Pulmonary artery endothelial cell (primary cell): ENCODE measurements around the gene TOR1AIP1. TPM values are rescaled to one million over a fixed set of nuclear protein-coding genes. Genes with fewer than 3 reads are reported as not detected.
"Not testable (repeated sequence)": the region's sequence is repeated elsewhere in the genome, so short reads cannot be mapped to it uniquely, and the experiment has no call there.

Experiments
- DNase-seq: peaks from one replicate; pipeline ENCODE4 v3.0.0-alpha.2; 2011; ENCODE audit warnings: low read depth, low spot score
- total RNA-seq: library from RNA; depleted of rRNA; stranded (reverse); fragments of >200 nt; gene quantifications from 2 replicates; pipeline ENCODE4 v1.2.3, GENCODE V29; 2014

The TOR1AIP1 gene
- total RNA-seq, 1 donor from 2014 or later = 24.5 TPM

DNA sequence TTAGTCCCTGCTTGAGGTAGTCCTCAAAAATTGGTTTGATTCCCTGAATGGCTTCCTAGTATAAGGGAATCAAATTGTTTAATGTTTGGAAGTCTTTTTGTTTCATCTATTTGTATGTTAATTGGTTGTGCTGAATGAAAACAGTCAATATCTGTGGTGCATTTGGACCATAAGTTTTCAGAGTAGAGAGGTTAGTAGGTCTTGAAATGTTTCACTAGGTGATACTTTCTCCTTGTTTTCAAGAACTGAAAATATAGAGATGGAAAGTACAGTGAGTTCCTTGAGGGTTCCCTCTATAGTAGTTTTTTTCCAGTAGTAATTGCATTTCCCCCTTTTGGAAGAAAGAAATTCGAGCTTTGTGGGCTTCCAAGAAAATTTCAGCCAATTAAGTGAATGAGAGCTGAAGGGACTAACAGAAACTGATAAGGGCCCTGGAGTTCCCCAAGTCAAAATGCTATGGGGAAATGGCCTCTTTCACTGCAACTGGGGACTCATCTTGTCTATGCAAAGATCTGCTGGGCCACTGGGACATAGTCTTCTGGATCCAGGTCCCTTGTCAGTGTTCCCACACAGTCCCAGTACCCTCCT is 53.9 kb downstream of the TOR1AIP1 start:
- no peak for DNase-seq

DNA sequence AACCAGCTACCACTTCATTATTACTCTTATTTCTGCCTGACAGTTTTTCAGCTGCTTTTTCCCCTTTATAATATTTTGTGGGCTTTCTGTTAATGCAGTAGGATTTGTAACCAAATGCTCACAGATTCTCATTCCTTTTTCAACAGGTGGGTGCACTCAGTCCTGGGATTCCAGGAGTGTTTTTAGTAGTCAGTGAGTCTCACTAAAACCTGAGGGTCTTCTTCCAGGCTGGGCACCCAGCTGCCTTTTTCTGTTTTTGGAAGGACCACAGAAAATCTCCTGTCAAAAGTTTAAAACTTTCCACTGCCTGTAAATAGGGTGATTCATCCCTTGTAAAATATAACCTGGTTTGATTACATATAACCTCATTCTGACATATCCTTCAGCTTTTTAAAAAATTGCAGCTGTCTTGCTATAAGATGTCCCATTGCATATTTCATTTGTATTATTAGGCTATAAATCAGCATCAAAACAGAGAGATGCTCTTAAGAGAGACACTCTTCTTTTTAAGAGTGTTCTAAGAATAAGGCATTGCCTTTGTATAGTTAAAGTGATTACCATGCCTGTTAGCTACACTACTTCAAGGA is 55.7 kb downstream of the TOR1AIP1 start:
- DNase-seq = no peak

DNA sequence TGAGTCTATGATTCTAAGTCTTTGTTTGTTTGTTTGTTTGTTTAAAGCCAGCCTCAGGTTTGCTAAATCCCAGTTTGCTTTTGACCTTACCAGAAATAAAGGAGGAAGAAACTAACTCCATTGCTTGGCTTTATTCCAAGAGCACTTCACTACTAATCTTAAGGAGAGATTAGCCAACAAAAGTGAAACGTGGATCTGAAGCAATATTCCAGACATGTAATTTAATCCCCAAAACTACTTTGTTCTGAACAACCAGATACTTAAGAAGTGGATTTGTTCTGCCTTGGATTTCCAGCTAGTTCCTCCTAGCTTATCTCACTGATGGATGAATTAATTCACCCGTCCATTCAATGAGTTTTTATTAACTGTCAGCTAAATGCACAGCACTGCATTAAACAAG is 56.7 kb downstream of the TOR1AIP1 start:
- DNase-seq = no peak

DNA sequence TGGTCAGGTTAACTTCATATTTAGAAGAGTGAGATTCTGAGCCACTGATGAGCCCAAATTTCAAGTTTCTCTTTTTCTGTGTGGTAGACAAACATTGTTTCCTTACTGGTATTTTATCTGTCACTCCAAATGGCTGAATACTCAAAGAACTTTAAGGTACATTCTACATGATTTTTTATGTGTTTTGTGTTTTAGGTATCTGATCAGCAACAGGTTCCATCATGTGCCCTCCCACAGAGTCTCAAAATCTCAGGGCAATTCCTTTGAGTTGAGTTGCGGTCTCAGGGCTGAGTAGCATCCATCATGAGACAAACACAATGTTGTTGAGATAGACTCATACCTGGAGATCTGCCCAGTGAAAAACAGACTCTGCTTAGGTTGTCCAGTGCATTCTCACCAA is 57.9 kb downstream of the TOR1AIP1 start:
- DNase-seq = no peak

DNA sequence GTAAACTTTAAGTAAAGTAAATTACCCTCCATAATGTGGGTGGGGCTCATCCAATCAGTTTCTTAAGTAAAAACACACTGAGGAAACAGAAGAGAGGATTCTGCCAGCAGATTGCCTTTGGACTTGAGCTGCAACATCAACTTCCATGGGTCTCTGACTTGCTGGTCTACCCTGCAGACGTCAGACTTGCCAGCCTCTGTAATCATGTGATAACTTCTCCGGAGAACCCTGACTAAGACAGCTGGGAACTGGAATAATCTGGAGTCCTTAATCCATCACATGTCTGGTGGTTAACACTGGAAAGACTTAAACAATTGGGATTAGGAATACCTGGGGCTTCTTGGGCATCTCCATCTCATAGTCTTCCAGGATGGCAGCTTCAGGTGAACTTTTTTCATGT is 59.4 kb downstream of the TOR1AIP1 start:
- DNase-seq = no peak

DNA sequence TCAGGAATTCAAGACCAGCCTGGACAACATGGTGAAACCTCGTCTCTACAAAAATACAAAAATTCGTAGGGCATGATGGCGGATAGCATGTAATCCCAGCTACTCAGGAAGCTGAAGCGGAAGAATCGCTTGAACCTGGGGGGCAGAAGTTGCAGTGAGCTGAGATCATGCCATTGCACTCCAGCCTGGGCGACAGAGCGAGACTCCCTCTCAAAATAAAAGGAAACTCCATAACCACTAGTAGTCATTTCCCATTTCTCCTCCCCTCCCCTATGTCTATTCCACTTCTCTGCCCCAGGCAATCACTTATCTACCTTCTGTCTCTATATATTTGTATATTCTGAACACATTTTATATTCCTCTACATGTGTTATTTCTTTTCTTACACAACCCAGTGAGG is 68.6 kb downstream of the TOR1AIP1 start:
- DNase-seq = no peak

DNA sequence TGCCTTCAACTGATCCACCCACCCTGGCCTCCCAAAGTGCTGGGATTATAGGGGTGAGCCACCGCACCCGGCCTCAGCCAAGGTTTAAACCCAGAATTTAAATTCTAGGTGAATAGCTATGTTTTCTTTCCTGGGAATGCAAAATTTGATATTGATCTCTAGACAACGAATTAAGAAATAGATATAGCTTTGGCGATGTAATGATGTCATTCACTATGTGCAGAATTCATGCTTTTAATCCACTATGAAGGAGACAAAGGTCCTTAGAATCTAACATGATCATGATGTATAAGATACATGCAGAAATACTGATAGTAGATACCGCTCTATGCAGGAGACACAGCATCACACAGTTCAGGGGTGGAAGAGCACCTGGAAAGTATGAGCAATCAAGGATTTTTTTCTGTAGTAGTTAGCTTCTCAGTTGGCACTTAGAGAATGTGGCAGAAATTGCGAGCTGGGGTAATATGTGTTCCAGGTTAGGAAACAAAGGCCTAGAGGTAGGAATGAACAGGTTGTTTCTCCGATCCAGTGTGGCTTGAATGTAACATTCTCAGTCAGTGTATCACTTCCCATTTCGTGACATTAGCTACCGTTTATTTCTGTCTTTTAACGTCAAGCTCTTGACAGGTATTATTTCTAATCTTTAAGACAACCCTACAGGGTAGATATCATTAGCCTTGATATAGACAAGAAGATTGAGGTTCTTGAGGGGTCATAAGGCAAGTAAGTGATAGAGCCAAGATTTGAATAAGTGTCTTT is 69.5 kb downstream of the TOR1AIP1 start:
- no peak for DNase-seq

DNA sequence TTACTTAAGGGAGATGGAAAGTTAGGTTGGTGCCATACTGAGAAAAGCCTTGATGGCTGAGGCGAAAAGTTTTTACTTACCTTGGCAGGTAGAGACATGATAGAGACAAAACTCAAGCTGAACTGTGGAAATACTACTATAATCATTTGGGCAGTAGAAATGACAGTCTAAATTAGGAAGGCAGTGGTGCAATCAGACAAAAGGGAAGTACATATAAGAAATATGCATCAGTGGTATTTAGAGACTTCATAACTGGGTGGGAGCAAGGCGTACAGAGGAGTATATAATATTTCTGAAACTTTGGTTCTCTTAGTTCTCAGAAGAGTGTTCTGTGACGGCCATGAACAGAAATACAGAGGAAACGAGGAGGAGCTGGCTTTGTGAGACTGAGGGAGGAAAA is 70.1 kb downstream of the TOR1AIP1 start:
- no peak for DNase-seq

DNA sequence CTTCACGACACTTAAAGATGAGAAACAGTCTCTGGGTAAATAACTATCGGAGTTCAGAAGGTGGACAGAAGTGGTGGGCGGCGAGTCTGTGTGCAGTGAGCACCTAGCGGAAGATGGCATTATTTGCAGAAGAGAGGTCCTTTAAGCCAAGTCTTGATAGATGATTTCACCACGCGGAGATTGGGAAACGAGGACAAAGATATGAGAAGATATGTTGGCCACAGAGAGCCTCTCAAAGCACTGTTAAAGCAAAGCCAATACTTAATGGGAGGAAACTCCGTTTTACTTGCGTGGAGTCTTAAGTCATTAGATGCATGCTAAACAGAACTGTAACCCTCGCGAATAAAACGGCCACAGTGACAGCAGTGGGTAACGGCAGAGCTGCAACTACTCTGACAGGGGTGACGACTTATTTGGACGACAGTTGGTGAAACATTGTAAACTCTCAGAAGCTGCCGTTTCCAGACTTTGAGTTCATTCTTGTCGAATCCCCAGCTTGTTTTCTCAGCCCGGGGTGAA is 71.9 kb downstream of the TOR1AIP1 start:
- no peak for DNase-seq

DNA sequence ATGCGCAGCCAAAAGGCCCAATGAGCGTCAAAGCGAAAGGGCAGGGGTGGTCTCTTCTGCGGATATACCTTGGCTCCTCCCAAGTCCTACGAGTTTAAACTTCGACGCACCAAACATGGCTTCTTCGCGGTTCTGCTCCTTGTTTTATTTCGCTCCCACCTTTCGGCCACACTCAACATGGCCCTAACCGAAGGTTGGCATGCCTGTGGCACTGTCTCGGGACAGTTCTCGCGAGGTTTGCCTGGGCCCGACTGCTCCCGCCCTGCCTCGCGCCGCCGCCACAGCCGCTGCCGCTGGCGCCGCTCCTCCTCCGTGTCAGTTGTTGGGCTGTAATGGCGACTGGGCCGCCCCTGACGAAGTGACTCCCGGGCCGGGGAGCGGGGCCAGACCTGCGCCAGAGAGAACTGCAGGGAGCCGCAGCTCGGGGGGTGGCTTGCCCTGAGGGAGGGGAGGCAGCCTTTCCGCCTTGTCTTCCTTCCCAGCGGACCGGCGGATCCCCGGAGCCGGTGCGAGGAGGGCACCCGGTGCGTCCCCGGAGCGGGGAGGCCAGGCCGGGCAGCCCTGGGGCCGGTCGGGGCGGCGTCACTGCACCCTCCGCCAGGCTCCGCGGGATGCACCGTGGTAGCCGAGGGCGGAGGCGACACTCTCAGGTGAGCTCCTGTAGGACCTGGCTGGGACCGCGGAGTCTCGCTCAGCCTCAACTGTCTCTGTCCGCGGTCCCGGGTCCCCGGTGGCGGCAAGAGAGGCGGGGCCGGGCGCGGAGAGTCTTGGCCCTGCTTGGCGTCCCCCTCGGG is 72.6 kb downstream of the TOR1AIP1 start, which contains the start of gene CEP350:
TSS of gene CEP350 (plus strand) at position 318 of the 794 bp plus-strand sequence. CDS start 31,372 bp downstream, outside the sequence.
- peak; percentile 97 for DNase-seq

DNA sequence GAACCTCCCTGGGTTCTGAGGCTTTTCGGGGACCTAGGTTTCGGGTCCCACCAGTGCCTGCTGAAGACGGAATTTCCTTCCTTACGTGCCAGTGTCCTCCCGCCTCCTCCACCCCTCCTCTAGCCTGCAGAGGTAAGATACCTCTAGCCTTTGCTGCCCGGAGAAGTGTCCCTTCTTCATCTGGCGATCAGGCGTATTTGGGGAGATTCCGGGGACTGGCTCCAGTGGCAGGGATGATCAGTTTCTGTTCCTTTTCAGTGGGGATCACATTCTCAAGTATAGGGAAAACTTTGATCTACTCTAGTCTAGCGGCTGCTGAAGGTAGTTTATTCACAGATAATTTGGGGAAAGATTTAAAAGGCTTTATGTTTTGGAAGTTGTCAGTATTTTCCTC is 73.2 kb downstream of the TOR1AIP1 start:
- no peak for DNase-seq

DNA sequence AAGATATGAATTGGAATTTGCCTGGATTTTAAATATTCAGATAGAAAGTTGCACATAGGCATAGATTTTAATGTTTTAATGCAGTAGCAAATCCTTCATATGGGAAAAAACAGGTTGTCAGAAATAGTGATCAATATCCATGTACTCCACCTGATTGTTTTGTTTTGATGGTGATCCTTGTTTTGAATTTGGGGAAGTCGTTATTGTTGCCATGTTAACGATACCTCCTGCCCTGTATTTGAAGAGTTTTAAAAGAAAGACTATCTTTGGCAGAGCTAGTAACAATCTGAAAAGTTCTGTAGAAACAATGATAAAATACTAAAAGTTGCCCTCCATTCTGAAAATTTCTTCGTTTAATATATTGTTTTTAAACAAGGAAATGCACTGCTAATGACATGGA is 73.6 kb downstream of the TOR1AIP1 start:
- DNase-seq = no peak

DNA sequence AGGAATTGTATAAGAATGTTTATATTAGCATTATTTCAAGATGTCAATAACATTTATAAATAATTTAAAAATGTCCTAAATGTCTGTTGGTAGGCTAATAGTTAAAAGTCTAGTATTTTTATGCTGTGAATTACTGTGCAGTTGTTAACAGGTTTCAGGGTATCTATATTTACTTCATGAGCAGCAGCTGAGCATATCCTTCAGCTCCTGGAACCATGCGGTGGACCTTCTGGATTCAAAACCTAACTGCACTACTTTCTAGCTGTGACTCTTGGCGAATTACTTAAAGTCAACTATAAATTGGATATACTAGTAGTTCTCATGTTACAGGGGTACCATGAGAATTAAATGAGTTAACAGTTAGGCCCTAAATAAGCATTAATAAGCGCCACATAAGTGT is 76.3 kb downstream of the TOR1AIP1 start:
- no peak for DNase-seq

DNA sequence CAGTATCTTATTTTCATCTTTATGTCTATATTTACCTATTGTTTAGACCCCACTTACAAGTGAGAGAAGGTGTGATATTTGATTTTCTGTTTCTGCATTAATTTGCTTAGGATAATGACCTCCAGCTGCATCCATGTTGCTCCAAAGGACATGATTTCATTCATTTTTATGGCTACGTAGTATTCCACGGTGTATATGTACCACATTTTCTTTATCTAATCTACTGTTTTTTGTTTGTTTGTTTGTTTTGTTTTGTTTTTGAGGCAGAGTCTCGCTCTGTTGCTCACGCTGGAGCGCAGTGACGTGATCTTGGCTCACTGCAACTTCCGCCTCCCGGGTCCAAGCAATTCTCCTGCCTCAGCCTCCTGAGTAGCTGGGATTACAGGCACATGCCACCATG is 80.1 kb downstream of the TOR1AIP1 start:
- not testable (repeated sequence) for DNase-seq

DNA sequence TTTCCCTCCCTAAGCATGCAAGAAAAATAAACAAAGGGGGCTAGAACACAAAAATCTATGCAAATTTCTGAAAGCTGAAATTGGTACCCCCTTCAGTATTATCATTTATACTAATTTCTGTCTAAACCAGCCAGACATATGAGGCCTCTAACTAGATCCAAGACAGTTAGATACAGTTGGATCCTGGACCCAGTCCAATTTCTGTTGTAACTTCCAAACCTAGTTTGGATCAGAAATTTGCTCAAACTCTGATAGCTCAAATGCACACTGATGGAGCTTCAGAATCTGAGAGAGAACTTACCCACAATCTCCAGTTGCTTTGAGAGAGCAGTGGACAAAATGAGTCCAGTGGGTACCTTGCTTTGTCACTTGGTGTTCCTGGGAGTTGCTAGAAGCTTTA is 84.5 kb downstream of the TOR1AIP1 start:
- DNase-seq = no peak

DNA sequence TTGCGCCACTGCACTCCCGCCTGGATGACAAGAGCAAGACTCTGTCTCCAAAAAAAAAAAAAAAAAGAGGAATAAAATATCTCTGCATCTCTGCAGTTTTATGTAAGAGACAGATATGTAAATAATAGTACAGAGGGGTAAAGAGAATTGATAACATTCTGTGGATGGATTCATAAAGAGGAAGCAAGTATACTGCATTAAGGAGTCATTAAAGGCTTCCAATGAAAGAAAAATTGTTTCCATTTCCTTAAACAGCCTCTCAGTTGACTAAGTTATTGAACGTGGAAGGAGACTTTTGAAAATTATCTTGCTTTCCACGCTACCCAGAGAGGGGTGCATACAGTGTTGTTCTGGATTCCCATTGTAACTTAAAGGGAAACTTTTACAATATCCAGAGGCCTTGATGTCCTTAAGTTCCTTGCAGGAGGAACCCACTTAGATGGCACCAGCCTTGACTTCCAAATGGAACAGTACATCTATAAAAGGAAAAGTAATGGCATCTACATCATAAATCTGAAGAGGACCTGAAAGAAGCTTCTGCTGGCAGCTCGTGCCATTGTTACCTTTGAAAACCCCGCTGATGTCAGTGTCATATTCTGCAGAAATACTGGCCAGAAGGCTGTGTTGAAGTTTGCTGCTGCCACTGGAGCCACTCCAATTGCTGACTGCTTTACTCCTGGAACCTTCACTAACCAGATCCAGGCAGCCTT is 86.4 kb downstream of the TOR1AIP1 start:
- no peak for DNase-seq

DNA sequence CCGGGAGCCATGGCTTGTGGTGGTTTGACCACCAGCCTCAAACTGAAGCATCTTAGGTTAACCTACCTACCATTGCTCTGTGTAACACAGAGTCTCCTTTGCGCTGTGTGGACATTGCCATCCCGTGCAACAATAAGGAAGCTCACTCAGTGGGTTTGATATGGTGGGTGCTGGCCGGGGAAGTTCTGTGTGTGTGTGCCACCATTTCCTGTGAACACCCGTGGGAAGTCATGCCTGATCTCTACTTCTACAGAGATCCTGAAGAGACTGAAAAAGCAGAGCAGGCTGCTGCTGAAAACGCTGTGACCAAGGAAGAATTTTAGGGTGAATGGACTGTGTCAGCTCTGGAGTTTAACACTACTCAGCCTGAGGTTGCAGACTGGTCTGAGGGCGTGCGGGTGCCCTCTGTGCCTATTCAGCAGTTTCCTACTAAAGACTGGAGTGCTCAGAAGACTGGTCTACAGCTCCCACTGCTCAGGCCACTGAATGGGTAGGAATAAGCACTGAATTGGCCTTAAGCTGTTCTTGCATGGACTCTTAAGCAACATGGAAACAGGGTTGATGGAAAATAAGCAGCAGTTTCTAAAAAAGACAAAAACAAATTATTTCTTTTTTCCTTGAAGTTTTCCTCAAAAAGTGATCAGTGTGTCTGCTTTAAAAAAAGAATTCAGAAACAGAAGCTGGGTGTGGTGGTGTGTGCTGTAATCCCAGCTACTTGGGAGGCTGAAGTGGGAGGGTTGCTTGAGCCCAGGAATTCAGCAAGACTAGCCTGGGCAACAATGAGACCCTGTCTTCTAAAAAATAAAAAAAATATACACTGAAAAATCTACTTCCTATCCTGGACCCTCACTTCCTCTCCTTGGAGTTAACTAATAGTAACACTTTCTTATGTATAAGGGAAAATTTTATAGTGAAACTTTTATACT is 87.2 kb downstream of the TOR1AIP1 start:
- no peak for DNase-seq
